Stomach (tissue), 4 donors: ENCODE results near the gene C1QTNF6.

Experiments
- CTCF ChIP-seq, 7 experiments: fragments of 450-650 bp in 4 of 7; fragments of 200-600 bp in 3 of 7; sonication (generic) in 3 of 7; IDR thresholded peaks; one replicate each; pipeline ENCODE4 v1.5.1; 2016 to 2019; ENCODE audit warnings: antibody characterized with exemption in 7 of 7, control low read depth in 2 of 7, mild to moderate bottlenecking in 1 of 7
- EP300 ChIP-seq: sonication (generic); formaldehyde crosslinking; IDR thresholded peaks from one replicate; pipeline ENCODE4 v1.6.1; 2017; ENCODE audit warnings: antibody characterized with exemption
- POLR2A ChIP-seq, 4 donors: fragments of 450-650 bp; IDR thresholded peaks; one replicate each; pipeline ENCODE4 v1.6.1; 2016; ENCODE audit warnings: antibody characterized with exemption in 4 of 4, control low read depth in 2 of 4, mild to moderate bottlenecking in 1 of 4, moderate library complexity in 1 of 4
- POLR2AphosphoS5 ChIP-seq, 3 donors: sonication (generic); formaldehyde crosslinking; IDR thresholded peaks; one replicate each; pipeline ENCODE4 v1.6.1; 2016; ENCODE audit warnings: antibody characterized with exemption in 3 of 3

- TF ChIP-seq CTCF (IDR thresholded peaks at IDR 0.05) (no peak), POLR2AphosphoS5 (IDR thresholded peaks at IDR 0.05) (no peak), POLR2A (IDR thresholded peaks at IDR 0.05) (no peak), EP300 (no peak)
Measured at GRCh38 chr22:37139762-37140161, 48.3 kb downstream of the C1QTNF6 start.
